WTC11 (cell line): ENCODE data around the gene EVA1A. TPM values are rescaled to one million over a fixed set of nuclear protein-coding genes. Genes with fewer than 3 reads are reported as not detected.

Source experiments
- ATAC-seq: fragments of 200-7000 bp; cut with Tn5 transposase; 2 replicates; pipeline ENCODE4 v1.10.0; 2021; ENCODE audit warnings: mild to moderate bottlenecking, moderate library complexity
- CTCF ChIA-PET: fragments of 300-600 bp; sonication (Branson Sonifier 250); formaldehyde crosslinking; loops from one replicate; lab custom pipeline; 2021; ENCODE audit warnings: antibody characterized with exemption; lab: Charles Lee
- POLR2A ChIA-PET: fragments of 350-600 bp; sonication (Branson Sonifier 250); formaldehyde crosslinking; loops from one replicate; lab custom pipeline; 2021; ENCODE audit warnings: antibody characterized with exemption; lab: Charles Lee
- DNase-seq: peaks from one replicate; pipeline ENCODE4 v3.0.0; 2021; ENCODE audit warnings: low spot score
- H3K27ac Mint-ChIP-seq: 2 replicates; pipeline ENCODE4 v1.8.0; 2021; ENCODE audit warnings: mixed read lengths
- H3K27me3 Mint-ChIP-seq: 2 replicates; pipeline ENCODE4 v1.8.0; 2021; ENCODE audit warnings: low read depth, mild to moderate bottlenecking, moderate library complexity, mixed read lengths
- H3K36me3 Mint-ChIP-seq: 2 replicates; pipeline ENCODE4 v1.8.0; 2021; ENCODE audit warnings: mixed read lengths
- H3K4me1 Mint-ChIP-seq: 2 replicates; pipeline ENCODE4 v1.8.0; 2022; ENCODE audit warnings: mixed read lengths
- H3K4me3 Mint-ChIP-seq: 2 replicates; pipeline ENCODE4 v1.8.0; 2021; ENCODE audit warnings: mild to moderate bottlenecking, moderate library complexity, mixed read lengths
- H3K9me3 Mint-ChIP-seq: 2 replicates; pipeline ENCODE4 v1.8.0; 2021; ENCODE audit warnings: mixed read lengths
- AR ChIP-seq: fragments of 250-450 bp; sonication (Bioruptor Pico); IDR thresholded peaks from 2 replicates; pipeline ENCODE4 v1.9.0; 2021; ENCODE audit warnings: mild to moderate bottlenecking
- ATF2 ChIP-seq: sonication (generic); formaldehyde crosslinking; IDR thresholded peaks from 2 replicates; pipeline ENCODE4 v1.8.1; 2022; ENCODE audit warnings: low read depth, missing genetic modification reagents, borderline replicate concordance
- GABPB1 ChIP-seq: sonication (generic); formaldehyde crosslinking; IDR thresholded peaks from 2 replicates; pipeline ENCODE4 v1.8.1; 2023; ENCODE audit warnings: mild to moderate bottlenecking, missing genetic modification reagents
- GTF2I ChIP-seq: fragments of 250-450 bp; sonication (Bioruptor Pico); conservative IDR thresholded peaks from 2 replicates; pipeline ENCODE4 v1.4.0; 2021; ENCODE audit warnings: mild to moderate bottlenecking
- JUN ChIP-seq: sonication (generic); formaldehyde crosslinking; IDR thresholded peaks from 2 replicates; pipeline ENCODE4 v1.8.0; 2023; ENCODE audit warnings: mild to moderate bottlenecking, missing genetic modification reagents
- NFATC4 ChIP-seq: fragments of 250-450 bp; sonication (Bioruptor Pico); IDR thresholded peaks from 2 replicates; pipeline ENCODE4 v1.9.0; 2021; ENCODE audit warnings: mild to moderate bottlenecking
- OVOL2 ChIP-seq: fragments of 250-450 bp; sonication (Bioruptor Pico); IDR thresholded peaks from 2 replicates; pipeline ENCODE4 v1.9.0; 2021; ENCODE audit warnings: mild to moderate bottlenecking, borderline replicate concordance
- PREB ChIP-seq: sonication (generic); formaldehyde crosslinking; IDR thresholded peaks from 2 replicates; pipeline ENCODE4 v1.8.1; 2022; ENCODE audit warnings: mild to moderate bottlenecking, missing genetic modification reagents, moderate library complexity, borderline replicate concordance
- RELA ChIP-seq: sonication (generic); formaldehyde crosslinking; IDR thresholded peaks from 2 replicates; pipeline ENCODE4 v1.8.1; 2022; ENCODE audit warnings: missing genetic modification reagents, mild to moderate bottlenecking, borderline replicate concordance
- RORB ChIP-seq: fragments of 250-450 bp; sonication (Bioruptor Pico); IDR thresholded peaks from 2 replicates; pipeline ENCODE4 v1.9.0; 2021; ENCODE audit warnings: mild to moderate bottlenecking
- TEAD4 ChIP-seq: sonication (generic); formaldehyde crosslinking; IDR thresholded peaks from 2 replicates; pipeline ENCODE4 v1.8.0; 2022; ENCODE audit warnings: mild to moderate bottlenecking, missing genetic modification reagents
- USF1 ChIP-seq: sonication (generic); formaldehyde crosslinking; IDR thresholded peaks from 2 replicates; pipeline ENCODE4 v1.8.0; 2022; ENCODE audit warnings: mild to moderate bottlenecking, missing genetic modification reagents
- ZBTB21 ChIP-seq: sonication (generic); formaldehyde crosslinking; IDR thresholded peaks from 2 replicates; pipeline ENCODE4 v1.8.1; 2023; ENCODE audit warnings: mild to moderate bottlenecking, missing genetic modification reagents, borderline replicate concordance
- ZBTB43 ChIP-seq: sonication (generic); formaldehyde crosslinking; IDR thresholded peaks from 2 replicates; pipeline ENCODE4 v1.8.1; 2023; ENCODE audit warnings: mild to moderate bottlenecking, missing genetic modification reagents
- ZNF121 ChIP-seq: sonication (generic); formaldehyde crosslinking; IDR thresholded peaks from 2 replicates; pipeline ENCODE4 v1.8.0; 2023; ENCODE audit warnings: missing genetic modification reagents
- ZNF671 ChIP-seq: fragments of 250-450 bp; sonication (Bioruptor Pico); IDR thresholded peaks from 2 replicates; pipeline ENCODE4 v1.8.0; 2021; ENCODE audit warnings: mild to moderate bottlenecking
- ZSCAN18 ChIP-seq: fragments of 250-450 bp; sonication (Bioruptor Pico); IDR thresholded peaks from 2 replicates; pipeline ENCODE4 v2.1.2; 2022; ENCODE audit warnings: mild to moderate bottlenecking, moderate library complexity
- total RNA-seq: library from RNA; stranded (reverse); gene quantifications from 3 replicates; pipeline ENCODE4 v1.2.3, GENCODE V29; 2021

EVA1A gene
- total RNA-seq, 1 experiment from 2014 or later, result 4.1 TPM

GRCh38 chr2:75528221-75528977, 32.3 kb downstream of the EVA1A start:
- POLR2A ChIA-PET, result no interaction called here
- no peaks in the 10 kb centered on the region for H3K27me3 Mint-ChIP-seq
- H3K27ac Mint-ChIP-seq, result no peak overlapping the region
- H3K4me3 Mint-ChIP-seq, result no peak overlapping the region
- TF ChIP-seq RORB (CRISPR knock-in tag), result no peak
- TF ChIP-seq ZNF121, result no peak
- no peak for TF ChIP-seq PREB (CRISPR knock-in tag)
- TF ChIP-seq ZBTB43 (CRISPR knock-in tag), result no peak
- TF ChIP-seq ATF2 (CRISPR knock-in tag), result no peak
- no peak for TF ChIP-seq TEAD4
- TF ChIP-seq ZBTB21 (CRISPR knock-in tag), result no peak
- TF ChIP-seq GTF2I (CRISPR knock-in tag), result no peak
- no peak for TF ChIP-seq AR
- TF ChIP-seq RELA (CRISPR knock-in tag), result no peak
- TF ChIP-seq NFATC4, result no peak
- TF ChIP-seq ZSCAN18 (CRISPR knock-in tag), result no peak
- TF ChIP-seq GABPB1 (CRISPR knock-in tag), result no peak
- no peak for TF ChIP-seq JUN
- TF ChIP-seq OVOL2 (CRISPR knock-in tag), result no peak
- no peak for TF ChIP-seq USF1 (CRISPR knock-in tag)
- TF ChIP-seq ZNF671 (CRISPR knock-in tag), result no peak
- TF ChIP-seq, all 79 proteins: peak for 0
- DNase-seq (peak; percentile 30), ATAC-seq (peak; percentile 66)
- CTCF ChIA-PET, result interaction anchor here (0.8 to 2.0 kb wide), 4 partner anchors 27 to 100 kb away, joined by 3 to 8 read pairs (median 4); no protein-coding TSS in a partner anchor
- no peaks in the 10 kb centered on the region for H3K36me3 Mint-ChIP-seq
- H3K4me1 Mint-ChIP-seq, result peaks cover 21% of the 10 kb centered on the region
- no peaks in the 10 kb centered on the region for H3K9me3 Mint-ChIP-seq
